ENCODE results near the gene CBX2. TPM values are rescaled to one million over a fixed set of nuclear protein-coding genes. Genes with fewer than 3 reads are reported as not detected.

CBX2 gene
- total RNA-seq, 1 experiment from 2014 or later = 28.3 TPM

GRCh38 chr17:79738643-79739042, 39.3 kb upstream of the CBX2 start:
- H3K4me1 ChIP-seq (ENCODE audit: control insufficient read depth in 1 of 2, insufficient read depth in 2 of 2, low read length in 2 of 2) = peaks cover 5 to 17% of the 10 kb centered on the region in 2 experiments; a peak in 3 of 4 replicates
- ChIA-PET POLR2A (no interaction called here), RAD21 (ENCODE audit: low non-redundant PET in 1 of 2, low total read pairs in 2 of 2, uncharacterized antibody in 2 of 2, unreplicated experiment in 2 of 2) (interaction anchor here in 1 of 2 experiments (0.7 kb wide), 1 partner anchor 31 kb away, joined by 3 read pairs; no protein-coding TSS in a partner anchor), CTCF (interaction anchor here (1.0 kb wide), 1 partner anchor 16 kb away, joined by 3 read pairs; no protein-coding TSS in a partner anchor)
- DNase-seq (ENCODE audit: low read depth, low spot score) (no peak), ATAC-seq (no peak)
- TF ChIP-seq REST (IDR thresholded peaks at IDR 0.05; ENCODE audit: low read depth) = no peak
- no peak for TF ChIP-seq YY1 (IDR thresholded peaks at IDR 0.05; ENCODE audit: extremely low read depth, insufficient replicate concordance, low read depth, low read length)
- TF ChIP-seq EZH2 (IDR thresholded peaks at IDR 0.05) = no peak
- no peak for TF ChIP-seq MAX (IDR thresholded peaks at IDR 0.05)
- no peak overlapping the region for H3K4me2 ChIP-seq (ENCODE audit: low read length)
- no peaks in the 10 kb centered on the region for H4K20me1 ChIP-seq (ENCODE audit: insufficient read depth)
- H3K9me2 ChIP-seq (ENCODE audit: insufficient read depth) = no peaks in the 10 kb centered on the region
- H3K9ac ChIP-seq (ENCODE audit: low read length) = no peak overlapping the region
- H3K79me2 ChIP-seq (ENCODE audit: insufficient read depth, low read length) = no peaks in the 10 kb centered on the region
- H3K27me3 ChIP-seq (ENCODE audit: insufficient read depth, low read length) = 0 out of 2 replicates have a peak, but pooled peaks cover 3% of the 10 kb centered on the region
- intact Hi-C loops (cut with micrococcal nuclease) = no loop called here
- H3K36me3 ChIP-seq (ENCODE audit: control insufficient read depth in 1 of 2, insufficient read depth in 2 of 2, low read length in 2 of 2) = no peaks in the 10 kb centered on the region
- H3K9me3 ChIP-seq (ENCODE audit: control insufficient read depth in 1 of 2, insufficient read depth in 1 of 2, low read depth in 1 of 2, low read length in 2 of 2) = no peaks in the 10 kb centered on the region
- H3K4me3 ChIP-seq (replicated peaks in 1 of 2; ENCODE audit: low read depth in 1 of 2, low read length in 2 of 2) = no peak overlapping the region
- H3K27ac ChIP-seq (ENCODE audit: low read depth, low read length) = no peak overlapping the region
- no TSS peak for BruUV-seq (replicated peaks)
- H2AFZ ChIP-seq (ENCODE audit: low read depth, low read length, poor library complexity, severe bottlenecking) = no peak overlapping the region
